HEK293 (cell line): ENCODE results near the gene PTMA.

Experiments
- MEIS1 ChIP-seq: sonication (generic); formaldehyde crosslinking; IDR thresholded peaks from 2 replicates; pipeline ENCODE4 v1.8.1; 2022; ENCODE audit warnings: missing genetic modification reagents, mild to moderate bottlenecking, borderline replicate concordance
- MYNN ChIP-seq: fragments of 450-650 bp; formaldehyde crosslinking; IDR thresholded peaks from 2 replicates; pipeline ENCODE4 v1.5.1; 2016; ENCODE audit warnings: missing biosample characterization, missing genetic modification characterization, borderline replicate concordance
- SCRT1 ChIP-seq: fragments of 450-650 bp; formaldehyde crosslinking; IDR thresholded peaks from 2 replicates; pipeline ENCODE4 v1.5.1; 2016; ENCODE audit warnings: missing biosample characterization, missing genetic modification characterization, borderline replicate concordance
- YY1 ChIP-seq: fragments of 450-650 bp; formaldehyde crosslinking; IDR thresholded peaks from 2 replicates; pipeline ENCODE4 v1.5.1; 2018; ENCODE audit warnings: missing biosample characterization, missing genetic modification characterization
- ZNF302 ChIP-seq: fragments of 450-650 bp; formaldehyde crosslinking; IDR thresholded peaks from 2 replicates; pipeline ENCODE4 v1.5.1; 2016; ENCODE audit warnings: missing biosample characterization, missing genetic modification characterization, low read depth
- ZNF561 ChIP-seq: fragments of 450-650 bp; IDR thresholded peaks from 2 replicates; pipeline ENCODE4 v1.5.1; 2018; ENCODE audit warnings: missing biosample characterization, missing genetic modification characterization, borderline replicate concordance
- ZNF596 ChIP-seq: fragments of 450-650 bp; IDR thresholded peaks from 2 replicates; pipeline ENCODE4 v1.5.0; 2018; ENCODE audit warnings: missing biosample characterization, mild to moderate bottlenecking, missing genetic modification characterization, moderate library complexity
- ZNF837 ChIP-seq: fragments of 450-650 bp; formaldehyde crosslinking; IDR thresholded peaks from 2 replicates; pipeline ENCODE4 v1.5.1; 2016; ENCODE audit warnings: missing biosample characterization, missing genetic modification characterization
- ZSCAN30 ChIP-seq: fragments of 450-650 bp; IDR thresholded peaks from 2 replicates; pipeline ENCODE4 v1.5.1; 2018; ENCODE audit warnings: missing biosample characterization, mild to moderate bottlenecking, missing genetic modification characterization, moderate library complexity
- TF ChIP-seq, protein P1 (sequence below): fragments of 450-650 bp; formaldehyde crosslinking; IDR thresholded peaks from 2 replicates; pipeline ENCODE4 v1.5.1; 2016; ENCODE audit warnings: missing biosample characterization, missing genetic modification characterization, borderline replicate concordance
- TF ChIP-seq, protein P2 (sequence below): fragments of 450-650 bp; formaldehyde crosslinking; IDR thresholded peaks from 2 replicates; pipeline ENCODE4 v1.5.1; 2017; ENCODE audit warnings: missing biosample characterization, mild to moderate bottlenecking, missing genetic modification characterization, moderate library complexity
- TF ChIP-seq, protein P3 (sequence below): fragments of 450-650 bp; formaldehyde crosslinking; IDR thresholded peaks from 2 replicates; pipeline ENCODE4 v1.5.1; 2016; ENCODE audit warnings: missing biosample characterization, missing genetic modification characterization
- TF ChIP-seq, protein P4 (sequence below): IDR thresholded peaks from 2 replicates; pipeline ENCODE4 v1.6.1; 2011; ENCODE audit warnings: mild to moderate bottlenecking, low read depth, low read length, borderline replicate concordance
- TF ChIP-seq, protein P5 (sequence below): fragments of 450-650 bp; formaldehyde crosslinking; IDR thresholded peaks from 2 replicates; pipeline ENCODE4 v1.5.1; 2016; ENCODE audit warnings: missing biosample characterization, missing genetic modification characterization, borderline replicate concordance
- TF ChIP-seq, protein P6 (sequence below): fragments of 450-650 bp; formaldehyde crosslinking; IDR thresholded peaks from 2 replicates; pipeline ENCODE4 v1.5.1; 2016; ENCODE audit warnings: missing biosample characterization, missing genetic modification characterization

PTMA gene

DNA sequence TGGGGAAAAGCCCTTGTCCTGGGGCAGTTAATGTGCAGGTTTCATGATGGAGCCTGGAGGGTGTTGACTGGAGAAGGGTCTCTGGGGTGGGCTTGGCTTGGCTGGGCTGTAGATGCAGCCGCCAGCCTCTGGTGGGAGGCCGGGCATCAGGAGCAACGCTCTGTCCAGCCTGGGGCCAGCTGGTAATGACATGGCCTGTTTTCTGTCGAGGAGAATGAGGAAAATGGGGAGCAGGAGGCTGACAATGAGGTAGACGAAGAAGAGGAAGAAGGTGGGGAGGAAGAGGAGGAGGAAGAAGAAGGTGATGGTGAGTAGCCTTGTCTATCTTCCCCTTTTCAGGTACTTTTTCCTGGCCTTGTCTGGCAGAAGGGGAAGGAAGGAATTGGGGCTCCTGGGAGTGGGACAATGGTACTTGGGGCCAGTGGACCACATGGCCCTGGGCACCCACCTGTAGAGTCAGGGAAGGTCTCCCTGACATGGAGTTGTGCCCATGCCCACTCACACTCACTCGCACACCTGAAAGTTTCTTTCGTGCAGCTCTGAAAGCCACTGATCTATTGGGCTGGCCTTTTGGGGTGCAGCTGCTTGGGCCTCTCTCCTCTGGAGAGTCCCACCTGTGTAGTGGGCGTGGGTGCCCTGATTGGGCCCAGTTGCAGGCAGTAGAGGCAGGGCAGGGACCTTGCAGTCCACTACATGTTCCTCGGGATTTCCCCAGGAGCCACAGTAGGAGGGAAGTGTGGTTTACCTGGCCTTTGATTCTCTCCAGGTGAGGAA lies 3.5 kb downstream of the PTMA start (continued):
- TF ChIP-seq, protein P1, sequence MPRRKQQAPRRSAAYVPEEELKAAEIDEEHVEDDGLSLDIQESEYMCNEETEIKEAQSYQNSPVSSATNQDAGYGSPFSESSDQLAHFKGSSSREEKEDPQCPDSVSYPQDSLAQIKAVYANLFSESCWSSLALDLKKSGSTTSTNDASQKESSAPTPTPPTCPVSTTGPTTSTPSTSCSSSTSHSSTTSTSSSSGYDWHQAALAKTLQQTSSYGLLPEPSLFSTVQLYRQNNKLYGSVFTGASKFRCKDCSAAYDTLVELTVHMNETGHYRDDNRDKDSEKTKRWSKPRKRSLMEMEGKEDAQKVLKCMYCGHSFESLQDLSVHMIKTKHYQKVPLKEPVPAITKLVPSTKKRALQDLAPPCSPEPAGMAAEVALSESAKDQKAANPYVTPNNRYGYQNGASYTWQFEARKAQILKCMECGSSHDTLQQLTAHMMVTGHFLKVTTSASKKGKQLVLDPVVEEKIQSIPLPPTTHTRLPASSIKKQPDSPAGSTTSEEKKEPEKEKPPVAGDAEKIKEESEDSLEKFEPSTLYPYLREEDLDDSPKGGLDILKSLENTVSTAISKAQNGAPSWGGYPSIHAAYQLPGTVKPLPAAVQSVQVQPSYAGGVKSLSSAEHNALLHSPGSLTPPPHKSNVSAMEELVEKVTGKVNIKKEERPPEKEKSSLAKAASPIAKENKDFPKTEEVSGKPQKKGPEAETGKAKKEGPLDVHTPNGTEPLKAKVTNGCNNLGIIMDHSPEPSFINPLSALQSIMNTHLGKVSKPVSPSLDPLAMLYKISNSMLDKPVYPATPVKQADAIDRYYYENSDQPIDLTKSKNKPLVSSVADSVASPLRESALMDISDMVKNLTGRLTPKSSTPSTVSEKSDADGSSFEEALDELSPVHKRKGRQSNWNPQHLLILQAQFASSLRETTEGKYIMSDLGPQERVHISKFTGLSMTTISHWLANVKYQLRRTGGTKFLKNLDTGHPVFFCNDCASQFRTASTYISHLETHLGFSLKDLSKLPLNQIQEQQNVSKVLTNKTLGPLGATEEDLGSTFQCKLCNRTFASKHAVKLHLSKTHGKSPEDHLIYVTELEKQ (tag by site-specific recombination), result no peak
- TF ChIP-seq, protein P2, sequence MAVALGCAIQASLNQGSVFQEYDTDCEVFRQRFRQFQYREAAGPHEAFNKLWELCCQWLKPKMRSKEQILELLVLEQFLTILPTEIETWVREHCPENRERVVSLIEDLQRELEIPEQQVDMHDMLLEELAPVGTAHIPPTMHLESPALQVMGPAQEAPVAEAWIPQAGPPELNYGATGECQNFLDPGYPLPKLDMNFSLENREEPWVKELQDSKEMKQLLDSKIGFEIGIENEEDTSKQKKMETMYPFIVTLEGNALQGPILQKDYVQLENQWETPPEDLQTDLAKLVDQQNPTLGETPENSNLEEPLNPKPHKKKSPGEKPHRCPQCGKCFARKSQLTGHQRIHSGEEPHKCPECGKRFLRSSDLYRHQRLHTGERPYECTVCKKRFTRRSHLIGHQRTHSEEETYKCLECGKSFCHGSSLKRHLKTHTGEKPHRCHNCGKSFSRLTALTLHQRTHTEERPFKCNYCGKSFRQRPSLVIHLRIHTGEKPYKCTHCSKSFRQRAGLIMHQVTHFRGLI (tag by site-specific recombination), result no peak
- no peak for TF ChIP-seq MEIS1
- TF ChIP-seq ZNF302 (tag by site-specific recombination), result no peak
- no peak for TF ChIP-seq ZNF561 (tag by site-specific recombination)
- TF ChIP-seq, protein P3, sequence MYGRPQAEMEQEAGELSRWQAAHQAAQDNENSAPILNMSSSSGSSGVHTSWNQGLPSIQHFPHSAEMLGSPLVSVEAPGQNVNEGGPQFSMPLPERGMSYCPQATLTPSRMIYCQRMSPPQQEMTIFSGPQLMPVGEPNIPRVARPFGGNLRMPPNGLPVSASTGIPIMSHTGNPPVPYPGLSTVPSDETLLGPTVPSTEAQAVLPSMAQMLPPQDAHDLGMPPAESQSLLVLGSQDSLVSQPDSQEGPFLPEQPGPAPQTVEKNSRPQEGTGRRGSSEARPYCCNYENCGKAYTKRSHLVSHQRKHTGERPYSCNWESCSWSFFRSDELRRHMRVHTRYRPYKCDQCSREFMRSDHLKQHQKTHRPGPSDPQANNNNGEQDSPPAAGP, result no peak
- TF ChIP-seq ZNF596 (tag by site-specific recombination), result no peak
- peak; percentile 91 for TF ChIP-seq SCRT1 (tag by site-specific recombination)
- TF ChIP-seq, protein P4, sequence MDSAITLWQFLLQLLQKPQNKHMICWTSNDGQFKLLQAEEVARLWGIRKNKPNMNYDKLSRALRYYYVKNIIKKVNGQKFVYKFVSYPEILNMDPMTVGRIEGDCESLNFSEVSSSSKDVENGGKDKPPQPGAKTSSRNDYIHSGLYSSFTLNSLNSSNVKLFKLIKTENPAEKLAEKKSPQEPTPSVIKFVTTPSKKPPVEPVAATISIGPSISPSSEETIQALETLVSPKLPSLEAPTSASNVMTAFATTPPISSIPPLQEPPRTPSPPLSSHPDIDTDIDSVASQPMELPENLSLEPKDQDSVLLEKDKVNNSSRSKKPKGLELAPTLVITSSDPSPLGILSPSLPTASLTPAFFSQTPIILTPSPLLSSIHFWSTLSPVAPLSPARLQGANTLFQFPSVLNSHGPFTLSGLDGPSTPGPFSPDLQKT, result no peak
- no peak for TF ChIP-seq MYNN (tag by site-specific recombination)
- TF ChIP-seq, protein P5, sequence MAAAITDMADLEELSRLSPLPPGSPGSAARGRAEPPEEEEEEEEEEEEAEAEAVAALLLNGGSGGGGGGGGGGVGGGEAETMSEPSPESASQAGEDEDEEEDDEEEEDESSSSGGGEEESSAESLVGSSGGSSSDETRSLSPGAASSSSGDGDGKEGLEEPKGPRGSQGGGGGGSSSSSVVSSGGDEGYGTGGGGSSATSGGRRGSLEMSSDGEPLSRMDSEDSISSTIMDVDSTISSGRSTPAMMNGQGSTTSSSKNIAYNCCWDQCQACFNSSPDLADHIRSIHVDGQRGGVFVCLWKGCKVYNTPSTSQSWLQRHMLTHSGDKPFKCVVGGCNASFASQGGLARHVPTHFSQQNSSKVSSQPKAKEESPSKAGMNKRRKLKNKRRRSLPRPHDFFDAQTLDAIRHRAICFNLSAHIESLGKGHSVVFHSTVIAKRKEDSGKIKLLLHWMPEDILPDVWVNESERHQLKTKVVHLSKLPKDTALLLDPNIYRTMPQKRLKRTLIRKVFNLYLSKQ, result no peak
- no peak for TF ChIP-seq ZSCAN30 (tag by site-specific recombination)
- no peak; the same call in 1 of the 2 replicates for TF ChIP-seq ZNF837 (tag by site-specific recombination)
- no peak for TF ChIP-seq YY1 (tag by site-specific recombination)
- TF ChIP-seq, protein P6, sequence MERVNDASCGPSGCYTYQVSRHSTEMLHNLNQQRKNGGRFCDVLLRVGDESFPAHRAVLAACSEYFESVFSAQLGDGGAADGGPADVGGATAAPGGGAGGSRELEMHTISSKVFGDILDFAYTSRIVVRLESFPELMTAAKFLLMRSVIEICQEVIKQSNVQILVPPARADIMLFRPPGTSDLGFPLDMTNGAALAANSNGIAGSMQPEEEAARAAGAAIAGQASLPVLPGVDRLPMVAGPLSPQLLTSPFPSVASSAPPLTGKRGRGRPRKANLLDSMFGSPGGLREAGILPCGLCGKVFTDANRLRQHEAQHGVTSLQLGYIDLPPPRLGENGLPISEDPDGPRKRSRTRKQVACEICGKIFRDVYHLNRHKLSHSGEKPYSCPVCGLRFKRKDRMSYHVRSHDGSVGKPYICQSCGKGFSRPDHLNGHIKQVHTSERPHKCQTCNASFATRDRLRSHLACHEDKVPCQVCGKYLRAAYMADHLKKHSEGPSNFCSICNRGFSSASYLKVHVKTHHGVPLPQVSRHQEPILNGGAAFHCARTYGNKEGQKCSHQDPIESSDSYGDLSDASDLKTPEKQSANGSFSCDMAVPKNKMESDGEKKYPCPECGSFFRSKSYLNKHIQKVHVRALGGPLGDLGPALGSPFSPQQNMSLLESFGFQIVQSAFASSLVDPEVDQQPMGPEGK, result no peak
